ENCODE results near the gene ITGB2.

Gene ITGB2

DNA sequence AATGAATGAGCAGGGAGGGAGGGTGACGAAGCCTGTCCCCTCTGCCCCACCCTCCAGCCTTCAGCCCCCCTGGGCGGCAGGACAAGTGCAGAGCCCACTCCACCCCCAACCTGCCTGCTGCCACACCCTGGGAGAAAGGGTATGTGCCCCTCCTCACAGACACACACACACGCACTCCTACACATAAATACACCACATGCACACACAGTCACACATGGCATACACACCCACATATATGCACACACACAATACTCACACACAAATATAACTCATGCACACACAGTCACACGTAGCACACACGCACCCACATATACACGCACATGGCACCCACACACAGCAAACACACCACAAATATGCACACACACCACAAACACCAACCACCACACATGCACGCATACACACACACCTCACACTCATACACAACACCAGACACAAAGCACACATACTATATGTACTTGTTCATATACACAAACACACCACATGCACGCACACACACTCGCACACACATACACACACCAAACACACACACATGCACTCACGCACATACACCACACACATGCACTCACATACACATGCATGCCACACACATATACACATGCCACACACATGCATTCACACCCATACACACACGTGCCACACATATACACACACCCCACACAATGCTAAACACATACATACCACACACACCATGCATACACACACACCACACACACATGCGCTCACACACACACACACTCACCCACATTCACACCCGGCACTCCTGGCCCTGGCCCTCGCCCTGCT, 16.4 kb downstream of the ITGB2 start:
- DNase-seq = no peak
- Histone ChIP-seq H3K4me1 (peaks cover 0 to 28% (median 17%) of the 10 kb centered on the region in 4 donors), H3K36me3 (no peaks in the 10 kb centered on the region), H3K27me3 (peaks cover 0 to 10% of the 10 kb centered on the region in 2 donors), H3K4me3 (no peak overlapping the region), H3K27ac (no peak overlapping the region), H3K9me3 (no peaks in the 10 kb centered on the region)
- intact Hi-C loops (cut with DNase I; ENCODE audit: low total_unique reads) = no loop called here
- TF ChIP-seq, protein P1, sequence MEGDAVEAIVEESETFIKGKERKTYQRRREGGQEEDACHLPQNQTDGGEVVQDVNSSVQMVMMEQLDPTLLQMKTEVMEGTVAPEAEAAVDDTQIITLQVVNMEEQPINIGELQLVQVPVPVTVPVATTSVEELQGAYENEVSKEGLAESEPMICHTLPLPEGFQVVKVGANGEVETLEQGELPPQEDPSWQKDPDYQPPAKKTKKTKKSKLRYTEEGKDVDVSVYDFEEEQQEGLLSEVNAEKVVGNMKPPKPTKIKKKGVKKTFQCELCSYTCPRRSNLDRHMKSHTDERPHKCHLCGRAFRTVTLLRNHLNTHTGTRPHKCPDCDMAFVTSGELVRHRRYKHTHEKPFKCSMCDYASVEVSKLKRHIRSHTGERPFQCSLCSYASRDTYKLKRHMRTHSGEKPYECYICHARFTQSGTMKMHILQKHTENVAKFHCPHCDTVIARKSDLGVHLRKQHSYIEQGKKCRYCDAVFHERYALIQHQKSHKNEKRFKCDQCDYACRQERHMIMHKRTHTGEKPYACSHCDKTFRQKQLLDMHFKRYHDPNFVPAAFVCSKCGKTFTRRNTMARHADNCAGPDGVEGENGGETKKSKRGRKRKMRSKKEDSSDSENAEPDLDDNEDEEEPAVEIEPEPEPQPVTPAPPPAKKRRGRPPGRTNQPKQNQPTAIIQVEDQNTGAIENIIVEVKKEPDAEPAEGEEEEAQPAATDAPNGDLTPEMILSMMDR (IDR thresholded peaks at IDR 0.05) = no peak

DNA sequence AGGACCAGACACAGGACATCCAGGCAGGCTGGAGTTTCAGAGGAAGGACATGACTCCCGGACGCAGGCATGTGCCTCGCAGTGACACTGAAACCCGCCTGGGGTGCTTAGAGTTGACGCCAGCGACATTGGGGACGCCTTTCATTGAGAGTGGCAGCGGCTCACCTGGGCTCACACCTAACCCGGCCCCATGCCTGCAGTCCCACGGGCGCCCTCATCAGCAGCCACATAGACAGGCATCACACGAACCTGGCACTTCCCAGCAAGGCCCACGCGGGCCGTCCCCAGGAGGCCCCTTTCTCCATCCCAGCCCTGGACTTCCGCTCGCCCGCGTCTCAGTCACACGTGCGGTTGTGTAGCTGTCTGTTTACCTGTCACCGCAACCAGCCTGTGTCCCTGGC, 17.0 kb downstream of the ITGB2 start:
- Histone ChIP-seq H3K27ac (no peak overlapping the region), H3K36me3 (no peaks in the 10 kb centered on the region), H3K9me3 (no peaks in the 10 kb centered on the region), H3K4me3 (no peak overlapping the region), H3K4me1 (peaks cover 0 to 22% (median 14%) of the 10 kb centered on the region in 4 donors), H3K27me3 (peaks cover 0 to 17% of the 10 kb centered on the region in 2 donors)
- TF ChIP-seq, protein P1 (IDR thresholded peaks at IDR 0.05) = no peak
- no peak for DNase-seq
- intact Hi-C loops (cut with DNase I; ENCODE audit: low total_unique reads) = no loop called here

DNA sequence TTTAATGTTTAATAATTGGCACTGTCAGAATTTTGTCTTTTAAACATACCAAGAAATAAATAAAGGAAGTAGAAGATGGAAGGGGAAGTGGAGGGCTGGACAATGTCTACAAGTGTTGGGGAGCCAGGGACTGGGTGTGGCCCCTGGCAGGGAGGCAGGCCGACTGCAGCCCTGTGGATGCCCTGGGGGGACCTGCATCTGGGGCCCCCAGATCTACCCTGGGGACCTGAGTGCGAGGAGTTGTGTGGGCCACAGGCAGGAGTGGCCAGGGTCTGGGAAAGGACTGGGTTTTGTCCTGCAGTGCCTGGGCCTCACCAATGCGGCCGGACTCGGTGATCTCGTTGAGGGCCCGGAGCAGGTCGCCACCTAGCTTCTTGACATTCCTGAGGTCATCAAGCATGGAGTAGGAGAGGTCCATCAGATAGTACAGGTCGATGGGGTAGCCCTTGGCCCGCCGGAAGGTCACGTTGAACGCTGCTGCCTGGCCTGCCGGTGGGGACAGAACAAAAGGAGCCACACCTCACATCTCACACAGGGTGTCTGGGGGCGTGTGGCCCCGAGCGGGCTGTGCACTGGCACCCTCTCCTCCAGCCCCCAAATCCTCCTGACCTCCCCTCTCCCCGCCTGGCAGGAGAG, 17.5 kb downstream of the ITGB2 start:
- peaks cover 0 to 17% of the 10 kb centered on the region in 2 donors for H3K27me3 ChIP-seq
- TF ChIP-seq, protein P1 (IDR thresholded peaks at IDR 0.05) = no peak
- H3K4me1 ChIP-seq = peaks cover 0 to 18% (median 9%) of the 10 kb centered on the region in 4 donors
- DNase-seq = no peak
- no peaks in the 10 kb centered on the region for H3K36me3 ChIP-seq
- H3K4me3 ChIP-seq = no peak overlapping the region
- H3K27ac ChIP-seq = no peak overlapping the region
- no peaks in the 10 kb centered on the region for H3K9me3 ChIP-seq
- intact Hi-C loops (cut with DNase I; ENCODE audit: low total_unique reads) = no loop called here

DNA sequence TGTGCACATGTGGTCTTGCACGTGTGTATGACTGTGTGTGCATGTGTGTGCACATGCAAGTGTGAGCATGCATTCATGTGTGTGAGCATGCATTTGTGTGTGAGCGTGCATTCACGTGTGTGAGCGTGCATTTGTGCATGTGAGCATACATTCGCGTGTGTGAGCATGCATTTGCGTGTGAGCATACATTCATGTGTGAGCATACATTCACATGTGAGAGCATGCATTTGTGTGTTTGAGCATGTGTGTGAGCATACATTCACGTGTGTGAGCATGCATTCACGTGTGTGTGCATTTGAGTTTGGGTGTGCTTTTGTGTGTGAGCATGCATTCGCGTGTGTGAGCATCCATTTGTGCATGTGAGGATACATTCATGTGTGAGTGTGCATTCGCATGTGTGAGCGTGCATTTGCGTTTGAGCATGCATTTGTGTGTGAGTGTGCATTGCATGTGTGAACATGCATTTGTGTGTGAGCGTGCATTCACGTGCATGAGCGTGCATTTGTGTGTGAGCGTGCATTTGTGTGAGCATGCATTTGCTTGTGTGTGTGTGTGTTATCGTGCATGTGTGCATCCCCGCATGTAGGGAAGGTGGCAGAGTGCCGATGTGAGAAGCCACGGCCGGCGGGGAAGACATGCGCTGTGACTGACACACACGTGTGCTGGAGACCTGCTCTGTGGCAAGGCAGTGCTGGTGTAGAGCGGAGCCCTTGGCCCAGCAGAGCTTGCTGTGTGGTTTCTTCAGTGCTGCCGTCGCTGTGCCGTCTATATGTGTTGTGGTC, 18.2 kb downstream of the ITGB2 start:
- TF ChIP-seq, protein P1 (IDR thresholded peaks at IDR 0.05) = no peak

DNA sequence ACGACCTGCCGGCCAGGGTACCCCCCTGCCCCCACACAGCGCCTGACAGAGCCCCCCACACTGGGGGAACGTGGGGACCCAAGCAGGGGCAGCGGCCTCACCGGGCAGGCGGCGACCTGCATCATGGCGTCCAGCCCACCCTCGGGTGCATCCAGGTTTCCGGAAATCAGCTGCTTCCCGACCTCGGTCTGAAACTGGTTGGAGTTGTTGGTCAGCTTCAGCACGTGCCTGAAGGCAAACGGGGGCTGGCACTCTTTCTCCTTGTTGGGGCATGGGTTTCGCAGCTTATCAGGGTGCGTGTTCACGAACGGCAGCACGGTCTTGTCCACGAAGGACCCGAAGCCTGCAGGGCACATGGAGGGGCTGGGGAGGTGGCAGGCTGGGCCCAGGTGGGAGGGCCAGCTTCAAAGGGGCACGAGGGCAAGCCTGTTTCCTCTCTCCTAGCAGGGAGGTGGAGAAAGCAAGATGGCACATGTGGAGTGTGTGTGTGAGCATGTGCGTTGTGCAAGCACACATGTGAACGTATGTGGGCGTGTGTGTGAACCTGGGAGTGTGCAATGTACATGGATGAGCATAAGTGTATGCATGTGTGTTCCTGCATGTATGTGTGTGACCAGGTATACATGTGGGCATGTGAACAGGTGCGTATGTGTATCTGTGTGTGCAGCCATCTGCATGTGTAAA, 19.2 kb downstream of the ITGB2 start:
- intact Hi-C loops (cut with DNase I; ENCODE audit: low total_unique reads) = no loop called here
- Histone ChIP-seq H3K36me3 (no peaks in the 10 kb centered on the region), H3K4me3 (no peak overlapping the region), H3K27me3 (peaks cover 0 to 17% of the 10 kb centered on the region in 2 donors), H3K9me3 (no peaks in the 10 kb centered on the region), H3K4me1 (peaks cover 0 to 7% (median 0%) of the 10 kb centered on the region in 4 donors), H3K27ac (no peak overlapping the region)
- DNase-seq = no peak
- TF ChIP-seq, protein P1 (IDR thresholded peaks at IDR 0.05) = no peak

More for the DNA sequence above, 18.2 kb downstream of the ITGB2 start:
- intact Hi-C loops (cut with DNase I; ENCODE audit: low total_unique reads) = no loop called here
- Histone ChIP-seq H3K9me3 (no peaks in the 10 kb centered on the region), H3K36me3 (no peaks in the 10 kb centered on the region), H3K4me3 (no peak overlapping the region), H3K27me3 (peaks cover 0 to 17% of the 10 kb centered on the region in 2 donors), H3K27ac (no peak overlapping the region), H3K4me1 (peaks cover 0 to 12% (median 2%) of the 10 kb centered on the region in 4 donors)
- no peak for DNase-seq
